Sigmoid colon (tissue), 7 donors: Measurements from ENCODE around the gene CRTC2. TPM values are rescaled to one million over a fixed set of nuclear protein-coding genes. Genes with fewer than 3 reads are reported as not detected.
"Not testable (repeated sequence)": the region's sequence is repeated elsewhere in the genome, so short reads cannot be mapped to it uniquely, and the experiment has no call there.

ENCODE experiments used
- DNase-seq: peaks from one replicate; pipeline ENCODE4 v3.0.0-alpha.2; 2019
- H3K27ac ChIP-seq, 4 donors: fragments of 200-600 bp; sonication (generic); one replicate each; pipeline ENCODE4 v1.5.1; 2016 to 2019; ENCODE audit warnings: mild to moderate bottlenecking in 1 of 4
- H3K27me3 ChIP-seq, 3 donors: fragments of 200-600 bp; sonication (generic); one replicate each; pipeline ENCODE4 v1.5.1; 2019; ENCODE audit warnings: mild to moderate bottlenecking in 1 of 3
- H3K36me3 ChIP-seq, 4 donors: fragments of 200-600 bp; sonication (generic); one replicate each; pipeline ENCODE4 v1.5.1; 2016 to 2019
- H3K4me1 ChIP-seq, 4 donors: fragments of 200-600 bp; sonication (generic); one replicate each; pipeline ENCODE4 v1.5.1; 2017 to 2019
- H3K4me3 ChIP-seq, 4 donors: fragments of 200-600 bp; sonication (generic); one replicate each; pipeline ENCODE4 v1.5.1; 2017 to 2019; ENCODE audit warnings: mild to moderate bottlenecking in 2 of 4, moderate library complexity in 1 of 4
- H3K9me3 ChIP-seq, 4 donors: fragments of 200-600 bp in 3 of 4; sonication (generic) in 3 of 4; one replicate each; pipeline versions ENCODE4 v1.5.1 to v1.6.1; 2013 to 2019
- EP300 ChIP-seq, 4 donors: sonication (generic); formaldehyde crosslinking; IDR thresholded peaks; one replicate each; pipeline ENCODE4 v1.6.1; 2017; ENCODE audit warnings: antibody characterized with exemption in 4 of 4
- POLR2A ChIP-seq, 2 donors: fragments of 450-650 bp; IDR thresholded peaks; one replicate each; pipeline ENCODE4 v1.6.1; 2016; ENCODE audit warnings: antibody characterized with exemption in 2 of 2, mild to moderate bottlenecking in 2 of 2, moderate library complexity in 2 of 2
- POLR2AphosphoS5 ChIP-seq, 4 donors: sonication (generic); formaldehyde crosslinking; IDR thresholded peaks; one replicate each; pipeline ENCODE4 v1.6.1; 2017; ENCODE audit warnings: antibody characterized with exemption in 4 of 4
- WGBS, 2 donors: extraction: QIAGEN DNeasy Blood & Tissue Kit; methylation state at CpG; one replicate each; pipeline ENCODE4 v1.1.7; 2013; 5-methylcytosine and 5-hydroxymethylcytosine counted together
- intact Hi-C: fragments of 100-400 bp; cut with DNase I; formaldehyde crosslinking; loops from one replicate; pipeline ENCODE4 v1.15.1; 2023
- polyA plus RNA-seq, 3 donors: library from polyadenylated mRNA; stranded (reverse); fragments of 200-250 nt; gene quantifications; one replicate each; pipeline ENCODE4 v1.2.3, GENCODE V29; 2013
- total RNA-seq, 4 donors: library from RNA; depleted of rRNA; stranded (reverse); fragments of >200 nt; gene quantifications; one replicate each; pipeline ENCODE4 v1.1.0, GENCODE V29; 2016
- TF ChIP-seq, protein P1 (sequence below), 4 experiments: fragments of 450-650 bp in 3 of 4; fragments of 200-600 bp in 1 of 4; IDR thresholded peaks; one replicate each; pipeline ENCODE4 v1.5.1; 2016 to 2019; ENCODE audit warnings: antibody characterized with exemption in 4 of 4, mild to moderate bottlenecking in 3 of 4, moderate library complexity in 2 of 4
- donor health status: healthy with polysubstance abuse.
- donor health status: Bipolar disorder and iron deficiency.
- donor health status: healthy.

The CRTC2 gene
- total and polyA plus RNA-seq, 7 donors: 13.7 to 32.9 (median 17.8) TPM

GRCh38 chr1:153919876-153920852 lies 38.2 kb downstream of the CRTC2 start:
- peak overlapping the region in 1 of 4 donors; percentile 75 for H3K4me3 ChIP-seq

DNA sequence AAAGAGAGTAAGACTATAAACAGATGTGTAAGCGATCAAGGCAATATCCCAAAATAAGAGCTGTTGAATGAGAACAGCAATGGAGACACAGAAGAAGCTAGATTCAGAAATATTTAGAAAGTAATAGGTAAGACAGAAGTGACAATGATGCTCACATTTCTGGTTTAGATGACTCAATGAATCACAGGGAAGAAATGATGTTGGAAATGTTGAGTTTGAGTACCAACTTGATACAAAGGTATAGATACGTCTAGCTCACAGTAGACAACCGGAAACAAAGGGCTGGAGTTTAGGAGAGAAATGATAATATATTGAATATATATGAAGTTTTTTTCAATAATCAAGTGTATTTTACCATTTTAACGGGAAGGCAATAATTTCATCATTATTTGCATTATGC lies 42.1 kb downstream of the CRTC2 start:
- peaks cover 0 to 56% (median 39%) of the 10 kb centered on the region in 4 donors for H3K4me1 ChIP-seq
- WGBS, 2 donors: 91 to 93% methylated on average over 4 of the region's 4 CpGs
- intact Hi-C loops: no loop called here

More at GRCh38 chr1:153919876-153920852, 38.2 kb downstream of the CRTC2 start:
- TF ChIP-seq POLR2AphosphoS5 (IDR thresholded peaks at IDR 0.05): no peak
- no peak for TF ChIP-seq EP300 (IDR thresholded peaks at IDR 0.05)
- TF ChIP-seq, protein P1, sequence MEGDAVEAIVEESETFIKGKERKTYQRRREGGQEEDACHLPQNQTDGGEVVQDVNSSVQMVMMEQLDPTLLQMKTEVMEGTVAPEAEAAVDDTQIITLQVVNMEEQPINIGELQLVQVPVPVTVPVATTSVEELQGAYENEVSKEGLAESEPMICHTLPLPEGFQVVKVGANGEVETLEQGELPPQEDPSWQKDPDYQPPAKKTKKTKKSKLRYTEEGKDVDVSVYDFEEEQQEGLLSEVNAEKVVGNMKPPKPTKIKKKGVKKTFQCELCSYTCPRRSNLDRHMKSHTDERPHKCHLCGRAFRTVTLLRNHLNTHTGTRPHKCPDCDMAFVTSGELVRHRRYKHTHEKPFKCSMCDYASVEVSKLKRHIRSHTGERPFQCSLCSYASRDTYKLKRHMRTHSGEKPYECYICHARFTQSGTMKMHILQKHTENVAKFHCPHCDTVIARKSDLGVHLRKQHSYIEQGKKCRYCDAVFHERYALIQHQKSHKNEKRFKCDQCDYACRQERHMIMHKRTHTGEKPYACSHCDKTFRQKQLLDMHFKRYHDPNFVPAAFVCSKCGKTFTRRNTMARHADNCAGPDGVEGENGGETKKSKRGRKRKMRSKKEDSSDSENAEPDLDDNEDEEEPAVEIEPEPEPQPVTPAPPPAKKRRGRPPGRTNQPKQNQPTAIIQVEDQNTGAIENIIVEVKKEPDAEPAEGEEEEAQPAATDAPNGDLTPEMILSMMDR (IDR thresholded peaks at IDR 0.05): peak in 1 of 4 experiments; percentile 19
- WGBS, 2 donors: 53 to 55% methylated on average over 4 of the region's 4 CpGs
- intact Hi-C loops: loop anchor here (5.0 kb wide), 3 partner anchors 37 to 98 kb away; partner anchors contain the start of gene CRTC2
- Histone ChIP-seq H3K36me3 (no peaks in the 10 kb centered on the region), H3K27me3 (no peaks in the 10 kb centered on the region), H3K9me3 (no peaks in the 10 kb centered on the region), H3K27ac (peak overlapping the region; percentile 47 to 97 (median 89)), H3K4me1 (peaks cover 0 to 61% (median 47%) of the 10 kb centered on the region in 4 donors)
- no peak for DNase-seq

DNA sequence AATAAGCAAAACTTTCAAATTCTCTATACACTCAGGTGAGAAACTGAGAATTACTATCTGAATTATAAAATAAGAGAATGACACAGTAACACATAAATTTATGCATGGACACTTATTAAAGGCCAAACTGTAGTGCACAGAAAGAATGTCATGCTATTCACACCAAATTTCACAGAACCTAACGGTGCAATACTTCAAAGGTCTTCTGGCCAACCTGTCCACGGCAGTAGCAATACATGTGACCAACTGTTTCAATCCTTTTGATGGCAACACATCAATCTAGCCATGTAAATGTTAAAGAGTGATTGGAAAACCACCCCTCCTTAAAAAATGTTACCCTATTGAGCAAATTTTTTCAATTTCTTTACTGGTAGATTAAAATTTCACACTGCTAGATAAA lies 46.1 kb downstream of the CRTC2 start:
- peaks cover 0 to 11% (median 0%) of the 10 kb centered on the region in 4 donors for H3K36me3 ChIP-seq
- no peaks in the 10 kb centered on the region for H3K27me3 ChIP-seq
- no peak for DNase-seq
- WGBS, 2 donors: 73 to 77% methylated on average over 2 of the region's 2 CpGs
- no peak overlapping the region for H3K27ac ChIP-seq
- intact Hi-C loops: no loop called here
- H3K4me3 ChIP-seq: no peak overlapping the region
- TF ChIP-seq EP300 (IDR thresholded peaks at IDR 0.05) (no peak), POLR2A (IDR thresholded peaks at IDR 0.05) (no peak), POLR2AphosphoS5 (IDR thresholded peaks at IDR 0.05) (no peak)
- TF ChIP-seq, protein P1 (IDR thresholded peaks at IDR 0.05): no peak
- no peaks in the 10 kb centered on the region for H3K9me3 ChIP-seq
- H3K4me1 ChIP-seq: peaks cover 0 to 20% (median 8%) of the 10 kb centered on the region in 4 donors

More for the DNA sequence above, 42.1 kb downstream of the CRTC2 start:
- Histone ChIP-seq H3K4me3 (no peak overlapping the region), H3K27me3 (no peaks in the 10 kb centered on the region), H3K36me3 (no peaks in the 10 kb centered on the region), H3K9me3 (no peaks in the 10 kb centered on the region), H3K27ac (no peak overlapping the region)
- DNase-seq: no peak
- no peak for TF ChIP-seq EP300 (IDR thresholded peaks at IDR 0.05)
- TF ChIP-seq POLR2AphosphoS5 (IDR thresholded peaks at IDR 0.05): no peak
- TF ChIP-seq, protein P1 (IDR thresholded peaks at IDR 0.05): no peak
- TF ChIP-seq POLR2A (IDR thresholded peaks at IDR 0.05): no peak

- intact Hi-C loops, DNase-seq, H3K4me3 ChIP-seq, H3K9me3 ChIP-seq, H3K27me3 ChIP-seq, H3K27ac ChIP-seq: not testable (repeated sequence)
- peaks cover 0 to 21% (median 5%) of the 10 kb centered on the region in 4 donors for H3K4me1 ChIP-seq
- WGBS, 2 donors: 76 to 87% methylated on average over 6 of the region's 6 CpGs
- peaks cover 0 to 14% (median 0%) of the 10 kb centered on the region in 4 donors for H3K36me3 ChIP-seq
These were observed 47.9 kb downstream of the CRTC2 start for GRCh38 chr1:153910560-153910959.

DNA sequence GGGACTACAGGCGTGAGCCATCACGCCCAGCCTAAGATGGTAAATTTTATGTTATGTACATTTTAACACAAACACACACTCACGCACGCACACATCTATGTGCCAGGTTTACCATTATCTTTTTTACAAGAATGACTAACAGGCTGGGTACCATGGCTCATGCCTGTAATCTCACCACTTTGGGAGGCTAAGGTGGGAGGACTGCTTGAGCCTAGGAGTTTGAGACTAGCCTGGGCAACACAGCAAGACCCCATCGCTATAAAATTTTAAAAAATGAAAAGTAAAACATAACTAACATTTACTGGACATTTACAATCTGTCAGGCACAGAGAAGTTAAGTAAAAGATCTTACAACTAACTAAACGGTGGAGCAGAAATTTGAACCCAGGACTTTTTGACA lies 50.3 kb downstream of the CRTC2 start:
- peaks cover 0 to 19% (median 0%) of the 10 kb centered on the region in 4 donors for H3K36me3 ChIP-seq
- intact Hi-C loops: no loop called here
- TF ChIP-seq, protein P1 (IDR thresholded peaks at IDR 0.05): no peak
- TF ChIP-seq POLR2A (IDR thresholded peaks at IDR 0.05) (no peak), POLR2AphosphoS5 (IDR thresholded peaks at IDR 0.05) (no peak), EP300 (IDR thresholded peaks at IDR 0.05) (no peak)
- no peak overlapping the region for H3K4me3 ChIP-seq
- no peaks in the 10 kb centered on the region for H3K9me3 ChIP-seq
- H3K27ac ChIP-seq: no peak overlapping the region
- no peaks in the 10 kb centered on the region for H3K27me3 ChIP-seq
- WGBS, 2 donors: 78 to 89% methylated on average over 6 of the region's 6 CpGs
- peaks cover 0 to 28% (median 14%) of the 10 kb centered on the region in 4 donors for H3K4me1 ChIP-seq
- no peak for DNase-seq
